OCI-LY7 (cell line): Measurements from ENCODE around the gene PTPRF. TPM values are rescaled to one million over a fixed set of nuclear protein-coding genes. Genes with fewer than 3 reads are reported as not detected.

Experiments
- BruUV-seq: library from RNA; stranded (reverse); fragments of 400-500 nt; replicated peaks from 2 replicates; lab custom pipeline; 2021; lab: Mats Ljungman, UMichigan
- CTCF ChIA-PET: fragments of 300-600 bp; sonication (Branson Sonifier 250); formaldehyde crosslinking; loops from one replicate; lab custom pipeline; 2022; ENCODE audit warnings: antibody characterized with exemption; ENCODE audit not compliant: unreplicated experiment; lab: Charles Lee
- POLR2A ChIA-PET: fragments of 300-600 bp; sonication (Branson Sonifier 250); formaldehyde crosslinking; loops from one replicate; lab custom pipeline; 2022; ENCODE audit warnings: antibody characterized with exemption; lab: Charles Lee
- DNase-seq: peaks from one replicate; pipeline ENCODE4 v3.0.0-alpha.2; 2015; ENCODE audit warnings: low spot score
- H2AFZ ChIP-seq: fragments of 200-600 bp; sonication (generic), shearing (Covaris generic); 2 replicates; pipeline ENCODE4 v1.6.1; 2014; ENCODE audit warnings: mild to moderate bottlenecking, antibody characterized with exemption, low read length, moderate library complexity
- H3K27ac ChIP-seq: fragments of 200-600 bp; sonication (generic); 2 replicates; pipeline ENCODE4 v1.5.1; 2014; ENCODE audit warnings: mixed run types, low read depth, mild to moderate bottlenecking, moderate library complexity, low read length, inconsistent platforms; ENCODE audit not compliant: poor library complexity, severe bottlenecking
- H3K36me3 ChIP-seq: fragments of 200-600 bp; sonication (generic); 2 replicates; pipeline ENCODE4 v1.6.1; 2014; ENCODE audit warnings: mild to moderate bottlenecking, antibody characterized with exemption, low read length, moderate library complexity, mixed read lengths; ENCODE audit not compliant: insufficient read depth
- H3K4me1 ChIP-seq: fragments of 200-600 bp; sonication (generic); 2 replicates; pipeline ENCODE4 v1.5.1; 2014; ENCODE audit warnings: mild to moderate bottlenecking, low read length; ENCODE audit not compliant: insufficient read depth, poor library complexity, severe bottlenecking
- H3K4me2 ChIP-seq: fragments of 200-600 bp; sonication (generic); 2 replicates; pipeline ENCODE4 v1.6.1; 2014; ENCODE audit warnings: mild to moderate bottlenecking, low read length
- H3K4me3 ChIP-seq: fragments of 200-600 bp; sonication (generic); 2 replicates; pipeline ENCODE4 v1.5.1; 2014; ENCODE audit warnings: mild to moderate bottlenecking, low read depth, low read length; ENCODE audit not compliant: poor library complexity, severe bottlenecking
- H3K79me2 ChIP-seq: fragments of 200-600 bp; sonication (generic); 2 replicates; pipeline ENCODE4 v1.6.1; 2016; ENCODE audit warnings: low read depth, mild to moderate bottlenecking, low read length, moderate library complexity, mixed read lengths; ENCODE audit not compliant: insufficient read depth
- H3K9me2 ChIP-seq: fragments of 200-600 bp; sonication (generic); 2 replicates; pipeline ENCODE4 v1.6.1; 2016; ENCODE audit warnings: mild to moderate bottlenecking, low read length, mixed read lengths; ENCODE audit not compliant: insufficient read depth
- H3K9me3 ChIP-seq: fragments of 200-600 bp; sonication (generic); 2 replicates; pipeline ENCODE4 v1.6.1; 2014; ENCODE audit warnings: mild to moderate bottlenecking, mixed run types, low read length, mixed read lengths
- H4K20me1 ChIP-seq: fragments of 200-600 bp; sonication (generic); 2 replicates; pipeline ENCODE4 v1.6.1; 2014; ENCODE audit warnings: mild to moderate bottlenecking, antibody characterized with exemption, low read length, moderate library complexity, mixed read lengths; ENCODE audit not compliant: insufficient read depth
- CTCF ChIP-seq: fragments of 200-600 bp; sonication (generic); conservative IDR thresholded peaks from 2 replicates; pipeline ENCODE4 v1.5.1; 2014; ENCODE audit warnings: mild to moderate bottlenecking, antibody characterized with exemption, low read length, moderate library complexity, mixed read lengths
- EZH2phosphoT487 ChIP-seq: fragments of 200-600 bp; sonication (generic); IDR thresholded peaks from 2 replicates; pipeline ENCODE4 v1.6.1; 2018; ENCODE audit warnings: low read depth, borderline replicate concordance, mild to moderate bottlenecking, mixed run types, antibody characterized with exemption, low read length, moderate library complexity, mixed read lengths
- intact Hi-C: fragments of 100-400 bp; cut with micrococcal nuclease; formaldehyde crosslinking; loops from one replicate; pipeline ENCODE4 v1.10.0; 2022; ENCODE audit not compliant: unreplicated experiment
- total RNA-seq, 2 experiments: library from RNA; depleted of rRNA in 1 of 2; stranded (reverse); fragments of >200 nt in 1 of 2; shearing (Covaris generic) in 1 of 2; gene quantifications; 2 replicates each; pipeline ENCODE4 v1.2.3, GENCODE V29; 2014 to 2022

Gene PTPRF
- total RNA-seq, 2 experiments from 2014 or later = 0.06 to 0.48 TPM

GRCh38 chr1:43513471-43514173, 17.1 kb upstream of the PTPRF start:
- TF ChIP-seq EZH2phosphoT487 = no peak
- TF ChIP-seq CTCF = no peak
- ChIA-PET CTCF (no interaction called here), POLR2A (interaction anchor here (0.6 kb wide), 2 partner anchors 17 to 155 kb away, joined by 3 to 5 read pairs; no protein-coding TSS in a partner anchor)
- no peak for DNase-seq
- no peaks in the 10 kb centered on the region for H3K36me3 ChIP-seq
- H3K4me1 ChIP-seq = no peaks in the 10 kb centered on the region
- H4K20me1 ChIP-seq = no peaks in the 10 kb centered on the region
- H3K4me2 ChIP-seq = no peak overlapping the region
- no peaks in the 10 kb centered on the region for H3K9me3 ChIP-seq
- no peak overlapping the region for H3K4me3 ChIP-seq
- no peaks in the 10 kb centered on the region for H3K79me2 ChIP-seq
- BruUV-seq = no TSS peak
- intact Hi-C loops = no loop called here
- H3K9me2 ChIP-seq = no peaks in the 10 kb centered on the region
- no peak overlapping the region for H3K27ac ChIP-seq
- no peak overlapping the region for H2AFZ ChIP-seq

GRCh38 chr1:43518935-43519686, 11.6 kb upstream of the PTPRF start:
- Histone ChIP-seq H2AFZ (no peak overlapping the region), H3K4me2 (no peak overlapping the region), H3K36me3 (no peaks in the 10 kb centered on the region), H3K9me3 (no peaks in the 10 kb centered on the region), H3K4me3 (no peak overlapping the region), H3K9me2 (no peaks in the 10 kb centered on the region), H3K79me2 (no peaks in the 10 kb centered on the region), H4K20me1 (no peaks in the 10 kb centered on the region), H3K4me1 (no peaks in the 10 kb centered on the region), H3K27ac (no peak overlapping the region)
- POLR2A ChIA-PET = no interaction called here
- intact Hi-C loops = no loop called here
- CTCF ChIA-PET = interaction anchor here (1.0 kb wide), 1 partner anchor 35 kb away, joined by 3 read pairs; no protein-coding TSS in a partner anchor
- BruUV-seq = no TSS peak
- TF ChIP-seq EZH2phosphoT487 = no peak
- no peak for TF ChIP-seq CTCF
- DNase-seq = no peak
